Adrenal gland (tissue), 12 donors: ENCODE measurements around the gene CATSPER3. TPM values are rescaled to one million over a fixed set of nuclear protein-coding genes. Genes with fewer than 3 reads are reported as not detected.

ENCODE experiments used
- DNase-seq, 7 donors: peaks; one replicate each; pipeline ENCODE4 v3.0.0-alpha.2; 2019 to 2020
- H3K27ac ChIP-seq, 5 donors: fragments of 200-600 bp; sonication (generic) in 4 of 5; 1 replicate in 3 of 5; 2 replicates in 2 of 5; pipeline versions ENCODE4 v1.5.1 to v1.8.0; 2016 to 2020; ENCODE audit warnings: mild to moderate bottlenecking in 1 of 5
- H3K27me3 ChIP-seq: fragments of 200-600 bp; 2 replicates; pipeline ENCODE4 v1.8.0; 2021
- H3K36me3 ChIP-seq, 2 donors: fragments of 200-600 bp; replicated peaks in 1 of 2; 1 replicate in 1 of 2; 2 replicates in 1 of 2; pipeline versions ENCODE4 v1.5.1 to v1.8.0; 2018 to 2022
- H3K4me1 ChIP-seq, 2 donors: fragments of 200-600 bp; replicated peaks in 1 of 2; 1 replicate in 1 of 2; 2 replicates in 1 of 2; pipeline versions ENCODE4 v1.5.1 to v1.8.0; 2018 to 2021
- H3K4me3 ChIP-seq, 4 donors: fragments of 200-600 bp; sonication (generic) in 3 of 4; one replicate each; pipeline ENCODE4 v1.5.1; 2016 to 2018
- H3K9me3 ChIP-seq, 3 donors: fragments of 200-600 bp; sonication (generic) in 1 of 3; replicated peaks in 1 of 3; 1 replicate in 2 of 3; 2 replicates in 1 of 3; pipeline versions ENCODE4 v1.5.1 to v1.8.0; 2016 to 2021
- POLR2A ChIP-seq, 2 donors: fragments of 450-650 bp; IDR thresholded peaks; one replicate each; pipeline ENCODE4 v1.6.1; 2017; ENCODE audit warnings: antibody characterized with exemption in 2 of 2, mild to moderate bottlenecking in 2 of 2, moderate library complexity in 1 of 2
- WGBS, 4 donors: extraction: QIAGEN DNeasy Blood & Tissue Kit in 2 of 4; methylation state at CpG; one replicate each; pipeline versions ENCODE4 v1.1.5 to v1.1.7; 2013 to 2017; 5-methylcytosine and 5-hydroxymethylcytosine counted together
- intact Hi-C, 2 donors: fragments of 100-400 bp; cut with DNase I; formaldehyde crosslinking; loops; one replicate each; pipeline versions ENCODE4 v1.14.1 to v1.15.0; 2022 to 2023
- polyA plus RNA-seq, 3 donors: library from polyadenylated mRNA; stranded (reverse); fragments of 200-250 nt in 2 of 3; fragments of 350-450 nt in 1 of 3; fragmentation: Illumina TruSeq in 1 of 3; extraction: RNeasy Lipid Tissue Mini Kit (QIAGEN cat#74804) in 1 of 3; gene quantifications; one replicate each; pipeline ENCODE4 v1.2.3, GENCODE V29; 2013 to 2014
- total RNA-seq, 9 donors: library from RNA; depleted of rRNA in 4 of 9; stranded (reverse); fragments of >200 nt in 4 of 9; fragments of 120-200 nt in 1 of 9; fragmentation: NEBNext Ultra II Directional in 1 of 9; extraction: Animal tissue kit (Norgen Biotek cat#: 25700) in 1 of 9; gene quantifications; one replicate each; pipeline versions ENCODE4 v1.1.0 to v1.2.4, GENCODE V29; 2013 to 2023
- TF ChIP-seq, protein P1 (sequence below), 6 experiments: fragments of 450-650 bp in 4 of 6; fragments of 200-600 bp in 2 of 6; sonication (generic) in 1 of 6; IDR thresholded peaks; 1 replicate in 5 of 6; 2 replicates in 1 of 6; pipeline versions ENCODE4 v1.5.1 to v1.8.0; 2016 to 2021; ENCODE audit warnings: antibody characterized with exemption in 6 of 6, mild to moderate bottlenecking in 2 of 6, moderate library complexity in 1 of 6
- donor health status: healthy with polysubstance abuse.
- donor health status: Bipolar disorder and iron deficiency.
- donor health status: DM: yes; HTN: yes; CAD: no.
- donor health status: DM: no; HTN: no; CAD: no.
- donor health status: DM: no; HTN: no; CAD: no.
- donor health status: DM: yes; HTN: yes; CAD: no.

CATSPER3 gene
- total and polyA plus RNA-seq, 12 donors = 0.28 to 2.7 (median 0.80) TPM; not detected in 2

GRCh38 chr5:135034963-135035677 lies 67.4 kb downstream of the CATSPER3 start:
- TF ChIP-seq, protein P1, sequence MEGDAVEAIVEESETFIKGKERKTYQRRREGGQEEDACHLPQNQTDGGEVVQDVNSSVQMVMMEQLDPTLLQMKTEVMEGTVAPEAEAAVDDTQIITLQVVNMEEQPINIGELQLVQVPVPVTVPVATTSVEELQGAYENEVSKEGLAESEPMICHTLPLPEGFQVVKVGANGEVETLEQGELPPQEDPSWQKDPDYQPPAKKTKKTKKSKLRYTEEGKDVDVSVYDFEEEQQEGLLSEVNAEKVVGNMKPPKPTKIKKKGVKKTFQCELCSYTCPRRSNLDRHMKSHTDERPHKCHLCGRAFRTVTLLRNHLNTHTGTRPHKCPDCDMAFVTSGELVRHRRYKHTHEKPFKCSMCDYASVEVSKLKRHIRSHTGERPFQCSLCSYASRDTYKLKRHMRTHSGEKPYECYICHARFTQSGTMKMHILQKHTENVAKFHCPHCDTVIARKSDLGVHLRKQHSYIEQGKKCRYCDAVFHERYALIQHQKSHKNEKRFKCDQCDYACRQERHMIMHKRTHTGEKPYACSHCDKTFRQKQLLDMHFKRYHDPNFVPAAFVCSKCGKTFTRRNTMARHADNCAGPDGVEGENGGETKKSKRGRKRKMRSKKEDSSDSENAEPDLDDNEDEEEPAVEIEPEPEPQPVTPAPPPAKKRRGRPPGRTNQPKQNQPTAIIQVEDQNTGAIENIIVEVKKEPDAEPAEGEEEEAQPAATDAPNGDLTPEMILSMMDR (IDR thresholded peaks at IDR 0.05) = no peak
- H3K4me3 ChIP-seq = no peak overlapping the region
- peaks cover 89% of the 10 kb centered on the region for H3K27me3 ChIP-seq
- intact Hi-C loops = loop anchor here in 1 of 2 donors (10.0 kb wide), 1 partner anchor 290 kb away; no protein-coding TSS in a partner anchor
- peaks cover 34 to 49% of the 10 kb centered on the region in 2 donors for H3K4me1 ChIP-seq
- WGBS, 4 donors = 58 to 81% (median 76%) methylated on average over 4 to 14 of the region's 14 CpGs
- DNase-seq = no peak
- H3K27ac ChIP-seq = no peak overlapping the region
- H3K9me3 ChIP-seq = no peaks in the 10 kb centered on the region
- no peaks in the 10 kb centered on the region for H3K36me3 ChIP-seq

GRCh38 chr5:135035678-135036030 lies 67.9 kb downstream of the CATSPER3 start:
- no peak overlapping the region for H3K27ac ChIP-seq
- no peaks in the 10 kb centered on the region for H3K36me3 ChIP-seq
- 66 to 100% (median 74%) methylated on average over 1 to 6 of the region's 6 CpGs for WGBS, 4 donors
- no peak overlapping the region for H3K4me3 ChIP-seq
- H3K4me1 ChIP-seq = peaks cover 33 to 45% of the 10 kb centered on the region in 2 donors
- H3K9me3 ChIP-seq = no peaks in the 10 kb centered on the region
- no peak for DNase-seq
- peaks cover 89% of the 10 kb centered on the region for H3K27me3 ChIP-seq
- TF ChIP-seq, protein P1 (IDR thresholded peaks at IDR 0.05) = no peak
- no peak for TF ChIP-seq POLR2A (IDR thresholded peaks at IDR 0.05)
- intact Hi-C loops = loop anchor here in 1 of 2 donors (10.0 kb wide), 1 partner anchor 289 kb away; no protein-coding TSS in a partner anchor

DNA sequence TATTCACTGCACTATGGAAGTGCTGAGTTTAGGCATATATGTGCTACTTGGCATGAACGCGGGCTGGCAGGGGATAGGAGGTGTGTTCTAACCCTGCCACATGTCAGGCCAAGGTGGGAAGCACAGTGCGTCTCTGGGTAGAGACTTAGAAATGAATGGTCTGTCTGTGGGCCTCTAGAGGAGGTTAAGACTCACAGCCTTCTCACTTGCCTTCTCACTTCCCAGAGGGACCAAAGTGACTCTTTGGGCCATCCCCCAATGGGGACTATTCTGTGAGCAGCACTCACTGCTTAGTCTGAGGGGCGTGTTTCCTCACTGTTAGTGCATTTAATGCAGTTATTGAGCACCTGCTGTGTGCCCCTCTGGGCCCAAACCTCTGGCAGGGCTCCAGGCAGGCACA lies 68.7 kb downstream of the CATSPER3 start:
- intact Hi-C loops = loop anchor here in 1 of 2 donors (10.0 kb wide), 1 partner anchor 288 kb away; no protein-coding TSS in a partner anchor
- Histone ChIP-seq H3K4me1 (peaks cover 27 to 38% of the 10 kb centered on the region in 2 donors), H3K36me3 (no peaks in the 10 kb centered on the region), H3K27me3 (peaks cover 89% of the 10 kb centered on the region), H3K9me3 (no peaks in the 10 kb centered on the region), H3K4me3 (no peak overlapping the region), H3K27ac (no peak overlapping the region)
- DNase-seq = no peak
- WGBS, 4 donors = 66 to 78% (median 76%) methylated on average over 3 to 4 of the region's 4 CpGs
- no peak for TF ChIP-seq POLR2A (IDR thresholded peaks at IDR 0.05)
- TF ChIP-seq, protein P1 (IDR thresholded peaks at IDR 0.05) = no peak

- no peak overlapping the region for H3K27ac ChIP-seq
- H3K4me1 ChIP-seq = peaks cover 24 to 33% of the 10 kb centered on the region in 2 donors
- 18 to 39% (median 30%) methylated on average over 6 to 11 of the region's 11 CpGs for WGBS, 4 donors
- DNase-seq = no peak
- no peaks in the 10 kb centered on the region for H3K9me3 ChIP-seq
- TF ChIP-seq POLR2A (IDR thresholded peaks at IDR 0.05) = no peak
- TF ChIP-seq, protein P1 (IDR thresholded peaks at IDR 0.05) = no peak
- no peaks in the 10 kb centered on the region for H3K36me3 ChIP-seq
- peaks cover 85% of the 10 kb centered on the region for H3K27me3 ChIP-seq
- intact Hi-C loops = loop anchor here in 1 of 2 donors (10.0 kb wide), 1 partner anchor 287 kb away; no protein-coding TSS in a partner anchor
- H3K4me3 ChIP-seq = no peak overlapping the region
These were observed 70.0 kb downstream of the CATSPER3 start for GRCh38 chr5:135037519-135038204.
